ENCODE measurements around the gene PARP14.
"Not testable (repeated sequence)": the region's sequence is repeated elsewhere in the genome, so short reads cannot be mapped to it uniquely, and the experiment has no call there.

The PARP14 gene

DNA sequence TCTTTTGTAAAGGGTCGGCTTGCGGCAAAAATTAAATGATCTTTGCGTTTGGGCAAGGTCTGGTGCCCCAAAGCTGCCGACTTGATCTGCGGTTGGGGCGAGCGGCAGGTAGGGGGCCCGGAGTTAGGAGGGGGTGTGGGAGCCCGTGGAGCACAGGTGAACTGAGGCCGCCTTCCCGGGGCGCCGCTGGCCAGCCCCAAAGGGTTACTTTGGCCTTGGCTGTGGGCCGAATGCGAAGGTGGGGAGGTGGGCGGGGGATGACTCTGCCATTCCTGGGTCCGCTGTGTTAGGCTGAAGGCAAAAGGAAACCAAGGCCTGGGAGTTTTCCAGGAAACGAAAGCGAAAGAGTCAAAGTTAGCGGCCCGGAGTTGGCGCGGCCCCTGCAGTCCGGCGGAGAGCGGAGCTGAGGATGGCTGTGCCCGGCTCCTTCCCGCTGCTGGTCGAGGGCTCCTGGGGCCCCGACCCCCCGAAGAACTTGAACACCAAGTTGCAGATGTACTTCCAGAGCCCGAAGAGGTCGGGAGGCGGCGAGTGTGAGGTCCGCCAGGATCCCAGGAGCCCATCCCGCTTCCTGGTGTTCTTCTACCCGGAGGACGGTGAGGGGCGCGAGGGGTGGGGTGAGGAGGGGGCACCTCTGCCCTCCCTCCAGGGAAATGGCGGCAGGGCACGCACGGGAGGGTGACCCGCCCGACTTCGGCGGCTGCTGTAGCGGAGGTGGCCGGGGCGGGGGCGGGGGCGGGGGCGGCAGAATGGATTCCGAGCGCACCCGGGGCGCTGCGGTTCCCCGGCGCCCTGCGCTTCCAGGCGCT is at the start of gene PARP14:
Gene PARP14, plus strand, starts transcription at position 365 of the 809 bp plus-strand sequence. Its CDS starts 45 bp downstream, at position 410.
- DNase-seq = peak; percentile 18 to 66

GRCh38 chr3:122635789-122636188 is 44.9 kb upstream of the PARP14 start:
- no peak for DNase-seq

DNA sequence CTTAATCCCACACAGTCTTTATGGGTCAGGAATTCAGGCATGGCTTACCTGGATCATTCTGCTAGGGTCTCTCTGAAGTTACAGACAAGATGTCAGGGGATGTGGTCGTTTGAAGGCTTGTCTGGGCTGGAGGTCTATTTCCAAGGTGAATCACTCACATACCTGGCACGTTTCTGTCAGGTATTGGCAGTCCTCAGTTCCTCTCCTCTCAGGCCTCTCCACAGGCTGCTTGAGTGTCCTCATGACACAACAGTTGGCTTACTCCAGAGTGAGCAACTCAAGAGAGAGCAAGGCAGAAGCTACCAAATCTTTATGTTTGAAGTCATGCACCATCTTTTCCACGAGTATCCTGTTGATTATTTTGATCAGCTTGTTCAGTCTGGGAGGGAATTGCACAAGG is 43.9 kb upstream of the PARP14 start:
- DNase-seq = no peak

DNA sequence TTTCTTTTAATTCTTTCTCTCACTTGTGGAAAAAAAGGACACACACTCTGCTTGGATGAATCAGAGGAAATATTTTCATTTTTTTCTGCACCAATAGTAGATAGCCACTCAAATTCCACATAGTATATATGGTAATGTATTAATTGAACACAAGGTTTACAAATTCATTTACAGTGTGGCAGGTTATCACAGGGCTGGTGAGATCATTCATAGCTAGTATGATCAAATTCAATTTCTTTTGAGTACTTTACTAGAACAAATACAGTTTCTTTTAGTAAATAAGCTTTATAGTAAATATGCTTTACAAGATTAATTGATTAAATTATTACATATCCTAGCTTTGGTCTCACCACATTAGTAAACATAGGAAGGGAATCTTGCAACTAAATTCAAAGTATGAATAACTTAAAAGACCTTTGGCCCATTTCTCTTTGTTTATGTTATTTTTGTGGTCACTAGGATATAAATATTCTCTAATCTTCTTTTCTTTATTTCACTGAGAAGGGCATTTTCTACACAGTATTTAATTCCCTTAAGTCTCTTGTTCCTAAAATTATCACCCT is 40.1 kb upstream of the PARP14 start:
- no peak for DNase-seq

GRCh38 chr3:122642935-122643334 is 37.7 kb upstream of the PARP14 start:
- no peak for DNase-seq

GRCh38 chr3:122646146-122646988 is 34.3 kb upstream of the PARP14 start:
- DNase-seq = no peak

DNA sequence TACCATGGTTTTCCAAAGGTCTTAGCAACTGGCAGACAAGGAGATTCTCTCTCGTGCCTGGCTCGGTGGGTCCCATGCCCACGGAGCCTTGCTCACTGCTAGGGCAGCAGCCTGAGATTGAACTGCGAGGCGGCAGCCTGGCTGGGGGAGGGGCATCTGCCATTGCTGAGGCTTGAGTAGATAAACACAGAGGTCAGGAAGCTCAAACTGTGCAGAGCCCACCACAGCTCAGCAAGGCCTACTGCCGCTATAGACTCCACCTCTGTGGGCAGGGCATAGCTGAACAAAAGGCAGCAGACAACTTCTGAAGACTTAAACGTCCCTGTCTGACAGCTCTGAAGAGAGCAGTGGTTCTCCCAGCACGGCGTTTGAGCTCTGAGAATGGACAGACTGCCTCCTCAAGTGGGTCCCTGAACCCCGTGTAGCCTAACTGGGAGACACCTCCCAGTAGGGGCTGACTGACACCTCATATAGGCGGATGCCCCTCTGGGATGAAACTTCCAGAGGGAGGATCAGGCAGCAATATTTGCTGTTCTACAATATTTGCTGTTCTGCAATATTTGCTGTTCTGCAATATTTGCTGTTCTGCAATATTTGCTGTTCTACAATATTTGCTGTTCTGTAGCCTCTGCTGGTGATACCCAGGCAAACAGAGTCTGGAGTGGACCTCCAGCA is 29.3 kb upstream of the PARP14 start:
- DNase-seq = not testable (repeated sequence)

DNA sequence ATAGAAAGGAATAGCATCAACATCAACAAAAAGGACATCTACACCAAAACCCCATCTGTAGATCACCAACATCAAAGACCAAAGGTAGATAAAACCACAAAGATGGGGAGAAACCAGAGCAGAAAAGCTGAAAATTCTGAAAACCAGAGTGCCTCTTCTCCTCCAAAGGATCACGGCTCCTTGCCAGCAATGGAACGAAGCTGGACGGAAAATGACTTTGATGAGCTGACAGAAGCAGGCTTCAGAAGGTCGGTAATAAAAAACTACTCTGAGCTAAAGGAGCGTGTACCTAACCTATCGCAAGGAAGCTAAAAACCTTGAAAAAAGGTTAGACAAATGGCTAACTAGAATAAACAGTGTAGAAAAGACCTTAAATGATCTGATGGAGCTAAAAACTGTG is 28.7 kb upstream of the PARP14 start:
- DNase-seq = not testable (repeated sequence)

GRCh38 chr3:122658336-122658735 is 22.3 kb upstream of the PARP14 start:
- not testable (repeated sequence) for DNase-seq

- no peak for DNase-seq
Observed at GRCh38 chr3:122660297-122660974, 20.2 kb upstream of the PARP14 start.

- DNase-seq = no peak
Observed at GRCh38 chr3:122661633-122662032, 19.0 kb upstream of the PARP14 start.

DNA sequence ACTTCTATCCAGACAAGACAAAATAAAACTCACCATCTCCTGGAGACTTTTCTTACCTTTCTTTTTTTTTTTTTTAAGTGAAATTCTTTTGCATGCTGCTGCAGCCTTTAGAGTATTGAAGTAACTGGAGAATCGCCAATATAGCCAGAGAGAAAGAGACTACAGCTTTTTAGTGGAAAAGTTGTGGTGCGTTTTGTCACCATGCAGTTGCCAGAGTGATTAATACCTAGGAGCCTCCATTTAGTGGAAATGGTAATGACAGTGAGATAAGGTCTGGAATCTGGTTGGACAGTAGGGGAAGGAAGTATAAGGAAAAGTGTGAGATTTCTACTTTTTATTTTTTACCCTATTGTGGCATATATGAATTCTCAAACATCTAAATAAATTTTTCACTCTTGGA is 18.1 kb upstream of the PARP14 start:
- no peak for DNase-seq

GRCh38 chr3:122665226-122665786 is 15.3 kb upstream of the PARP14 start:
- no peak for DNase-seq

GRCh38 chr3:122665881-122666280 is 14.8 kb upstream of the PARP14 start:
- DNase-seq = no peak

- DNase-seq = no peak
Observed at GRCh38 chr3:122668930-122669730, 11.5 kb upstream of the PARP14 start.

DNA sequence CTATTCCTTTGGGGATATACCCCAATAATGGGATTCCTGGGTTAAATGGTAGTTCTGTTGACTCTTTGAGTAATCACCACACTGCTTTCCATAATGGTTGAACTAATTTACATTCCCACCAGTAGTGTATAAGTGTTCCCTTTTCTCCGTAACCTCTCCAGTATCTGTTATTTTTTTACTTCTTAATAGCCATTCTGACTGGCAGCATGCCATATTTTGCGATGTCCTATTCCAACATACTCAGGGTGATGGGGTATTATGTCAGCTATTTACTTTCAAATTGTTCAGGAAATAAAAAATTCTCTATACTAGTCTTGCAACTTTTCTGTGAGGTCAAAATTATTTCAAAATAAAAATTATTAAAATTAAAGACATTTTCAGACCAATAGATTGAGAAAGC is 9.1 kb upstream of the PARP14 start:
- no peak for DNase-seq

- DNase-seq = no peak
Observed at GRCh38 chr3:122674339-122674738, 6.3 kb upstream of the PARP14 start.

DNA sequence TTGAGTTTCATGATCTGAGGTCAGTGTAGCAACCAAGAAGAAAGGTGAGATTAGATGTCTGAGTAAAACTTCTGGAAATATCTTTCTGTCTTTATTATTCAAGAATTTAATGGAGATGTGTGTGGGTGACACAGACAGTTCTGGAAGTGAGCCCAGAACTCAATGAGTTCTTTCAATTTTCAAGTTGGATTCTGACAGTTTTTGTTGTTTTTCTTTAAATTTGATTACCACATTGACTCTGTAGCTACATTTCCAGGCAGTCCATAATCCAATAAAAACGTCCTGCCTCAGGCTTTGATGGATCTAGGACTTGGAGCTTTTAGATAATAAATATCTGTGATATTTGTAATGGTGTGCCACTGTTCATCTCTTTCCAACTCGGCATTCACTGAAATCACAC is 3.9 kb upstream of the PARP14 start:
- no peak for DNase-seq

DNA sequence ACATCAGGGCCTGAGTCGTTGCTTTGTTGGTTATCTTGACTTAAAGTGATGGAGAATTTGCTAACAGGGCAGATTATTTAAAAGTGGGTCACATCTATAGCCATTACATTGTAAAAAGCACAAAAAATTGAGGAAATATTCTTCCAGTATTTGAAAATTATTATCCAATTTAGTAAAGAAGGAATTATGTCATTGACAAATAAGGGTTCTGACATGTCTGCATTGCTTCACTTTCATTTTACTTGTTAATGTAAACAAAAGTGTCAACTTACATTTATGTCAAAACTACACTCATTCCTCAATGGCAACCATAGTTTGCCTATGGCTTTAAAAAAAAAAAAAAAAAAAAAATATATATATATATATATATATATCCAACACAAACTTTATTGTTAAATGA is 3.4 kb upstream of the PARP14 start:
- no peak for DNase-seq

DNA sequence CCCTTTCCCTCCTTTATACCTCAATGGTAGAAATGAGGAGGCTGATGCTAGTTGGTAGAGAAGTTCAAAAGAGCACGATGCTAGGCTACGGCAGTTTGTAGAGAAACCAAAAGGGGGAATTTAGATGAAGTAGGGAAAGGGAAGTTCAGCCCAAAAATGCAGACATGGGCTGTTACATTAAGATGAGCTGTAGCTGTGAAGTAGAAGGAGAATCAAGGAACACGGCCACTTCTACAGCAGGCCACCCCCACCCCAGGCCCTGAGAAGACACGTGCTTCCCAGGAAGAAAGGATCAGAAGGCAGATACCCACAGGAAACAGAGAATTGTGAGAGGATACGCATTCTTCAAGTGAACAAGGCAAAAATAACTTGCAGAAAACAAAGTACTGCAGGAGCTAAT is 2.1 kb upstream of the PARP14 start:
- no peak for DNase-seq

All from SW 1271 (cell line).